ENCODE results near the gene IQCM.

Gene IQCM

GRCh38 chr4:149728444-149728843, 87.2 kb downstream of the IQCM start:
- no peak overlapping the region for H3K4me3 ChIP-seq (replicated peaks; ENCODE audit: insufficient read depth, low read length)
- H3K27ac ChIP-seq (replicated peaks) = no peak overlapping the region
- TF ChIP-seq GABPA (IDR thresholded peaks at IDR 0.05; ENCODE audit: low read depth) (no peak), POLR2AphosphoS5 (IDR thresholded peaks at IDR 0.05; ENCODE audit: low read depth) (no peak), SPI1 (IDR thresholded peaks at IDR 0.05; ENCODE audit: borderline replicate concordance, low read depth) (no peak)
- TF ChIP-seq, protein P1, sequence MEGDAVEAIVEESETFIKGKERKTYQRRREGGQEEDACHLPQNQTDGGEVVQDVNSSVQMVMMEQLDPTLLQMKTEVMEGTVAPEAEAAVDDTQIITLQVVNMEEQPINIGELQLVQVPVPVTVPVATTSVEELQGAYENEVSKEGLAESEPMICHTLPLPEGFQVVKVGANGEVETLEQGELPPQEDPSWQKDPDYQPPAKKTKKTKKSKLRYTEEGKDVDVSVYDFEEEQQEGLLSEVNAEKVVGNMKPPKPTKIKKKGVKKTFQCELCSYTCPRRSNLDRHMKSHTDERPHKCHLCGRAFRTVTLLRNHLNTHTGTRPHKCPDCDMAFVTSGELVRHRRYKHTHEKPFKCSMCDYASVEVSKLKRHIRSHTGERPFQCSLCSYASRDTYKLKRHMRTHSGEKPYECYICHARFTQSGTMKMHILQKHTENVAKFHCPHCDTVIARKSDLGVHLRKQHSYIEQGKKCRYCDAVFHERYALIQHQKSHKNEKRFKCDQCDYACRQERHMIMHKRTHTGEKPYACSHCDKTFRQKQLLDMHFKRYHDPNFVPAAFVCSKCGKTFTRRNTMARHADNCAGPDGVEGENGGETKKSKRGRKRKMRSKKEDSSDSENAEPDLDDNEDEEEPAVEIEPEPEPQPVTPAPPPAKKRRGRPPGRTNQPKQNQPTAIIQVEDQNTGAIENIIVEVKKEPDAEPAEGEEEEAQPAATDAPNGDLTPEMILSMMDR (IDR thresholded peaks at IDR 0.05; ENCODE audit: insufficient read depth, low read length) = no peak
- TF ChIP-seq, protein P2, sequence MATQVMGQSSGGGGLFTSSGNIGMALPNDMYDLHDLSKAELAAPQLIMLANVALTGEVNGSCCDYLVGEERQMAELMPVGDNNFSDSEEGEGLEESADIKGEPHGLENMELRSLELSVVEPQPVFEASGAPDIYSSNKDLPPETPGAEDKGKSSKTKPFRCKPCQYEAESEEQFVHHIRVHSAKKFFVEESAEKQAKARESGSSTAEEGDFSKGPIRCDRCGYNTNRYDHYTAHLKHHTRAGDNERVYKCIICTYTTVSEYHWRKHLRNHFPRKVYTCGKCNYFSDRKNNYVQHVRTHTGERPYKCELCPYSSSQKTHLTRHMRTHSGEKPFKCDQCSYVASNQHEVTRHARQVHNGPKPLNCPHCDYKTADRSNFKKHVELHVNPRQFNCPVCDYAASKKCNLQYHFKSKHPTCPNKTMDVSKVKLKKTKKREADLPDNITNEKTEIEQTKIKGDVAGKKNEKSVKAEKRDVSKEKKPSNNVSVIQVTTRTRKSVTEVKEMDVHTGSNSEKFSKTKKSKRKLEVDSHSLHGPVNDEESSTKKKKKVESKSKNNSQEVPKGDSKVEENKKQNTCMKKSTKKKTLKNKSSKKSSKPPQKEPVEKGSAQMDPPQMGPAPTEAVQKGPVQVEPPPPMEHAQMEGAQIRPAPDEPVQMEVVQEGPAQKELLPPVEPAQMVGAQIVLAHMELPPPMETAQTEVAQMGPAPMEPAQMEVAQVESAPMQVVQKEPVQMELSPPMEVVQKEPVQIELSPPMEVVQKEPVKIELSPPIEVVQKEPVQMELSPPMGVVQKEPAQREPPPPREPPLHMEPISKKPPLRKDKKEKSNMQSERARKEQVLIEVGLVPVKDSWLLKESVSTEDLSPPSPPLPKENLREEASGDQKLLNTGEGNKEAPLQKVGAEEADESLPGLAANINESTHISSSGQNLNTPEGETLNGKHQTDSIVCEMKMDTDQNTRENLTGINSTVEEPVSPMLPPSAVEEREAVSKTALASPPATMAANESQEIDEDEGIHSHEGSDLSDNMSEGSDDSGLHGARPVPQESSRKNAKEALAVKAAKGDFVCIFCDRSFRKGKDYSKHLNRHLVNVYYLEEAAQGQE (IDR thresholded peaks at IDR 0.05; ENCODE audit: insufficient replicate concordance, low read depth) = no peak
- no peaks in the 10 kb centered on the region for H3K27me3 ChIP-seq (ENCODE audit: insufficient read depth, poor library complexity, severe bottlenecking)
- no peak for DNase-seq (ENCODE audit: low read depth in 1 of 2, low spot score in 1 of 2)

DNA sequence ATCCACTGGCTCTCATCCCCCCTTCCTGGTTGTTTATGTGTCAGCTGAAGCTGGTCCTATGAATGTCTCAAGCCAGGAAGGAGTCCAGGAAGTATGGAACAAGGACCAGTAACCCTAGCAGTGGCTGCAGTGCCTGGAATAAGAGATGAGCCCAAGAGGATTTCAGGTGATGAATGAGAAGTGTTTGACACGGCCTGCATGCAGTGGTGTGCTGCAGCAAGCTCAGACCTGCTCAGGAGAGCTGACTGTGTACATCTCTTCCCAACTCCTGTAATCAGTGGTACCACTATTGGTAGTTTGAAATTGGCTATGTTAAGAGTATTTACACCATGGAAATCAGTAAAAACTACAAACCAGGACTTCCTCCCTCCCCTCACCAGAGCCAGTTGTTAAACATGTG, 88.0 kb downstream of the IQCM start:
- no peak overlapping the region for H3K27ac ChIP-seq (replicated peaks)
- no peak for DNase-seq (ENCODE audit: low read depth in 1 of 2, low spot score in 1 of 2)
- H3K27me3 ChIP-seq (ENCODE audit: insufficient read depth, poor library complexity, severe bottlenecking) = no peaks in the 10 kb centered on the region
- TF ChIP-seq GABPA (IDR thresholded peaks at IDR 0.05; ENCODE audit: low read depth) = no peak
- TF ChIP-seq, protein P1 (IDR thresholded peaks at IDR 0.05; ENCODE audit: insufficient read depth, low read length) = no peak
- TF ChIP-seq SPI1 (IDR thresholded peaks at IDR 0.05; ENCODE audit: borderline replicate concordance, low read depth) = no peak
- TF ChIP-seq, protein P2 (IDR thresholded peaks at IDR 0.05; ENCODE audit: insufficient replicate concordance, low read depth) = no peak
- no peak for TF ChIP-seq POLR2AphosphoS5 (IDR thresholded peaks at IDR 0.05; ENCODE audit: low read depth)
- H3K4me3 ChIP-seq (replicated peaks; ENCODE audit: insufficient read depth, low read length) = no peak overlapping the region

DNA sequence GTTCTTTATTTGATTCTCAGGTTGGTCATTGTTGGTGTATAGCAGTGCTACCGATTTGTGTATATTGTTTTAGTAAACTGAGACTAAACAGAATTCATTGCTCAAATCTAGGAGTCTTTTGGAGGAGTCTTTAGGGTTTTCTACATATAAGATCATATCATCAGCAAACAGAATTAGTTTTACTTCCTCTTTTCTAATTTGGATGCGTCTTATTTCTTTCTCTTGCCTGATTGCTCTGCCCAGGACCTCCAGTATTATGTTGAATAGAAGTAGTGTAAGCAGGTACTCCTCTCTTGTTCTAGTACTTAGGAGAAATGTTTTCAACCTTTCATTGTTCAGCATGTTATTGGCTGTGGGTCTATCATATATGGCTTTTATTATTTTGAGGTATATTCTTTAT, 92.6 kb downstream of the IQCM start:
- TF ChIP-seq GABPA (IDR thresholded peaks at IDR 0.05; ENCODE audit: low read depth) = no peak
- TF ChIP-seq, protein P2 (IDR thresholded peaks at IDR 0.05; ENCODE audit: insufficient replicate concordance, low read depth) = no peak
- no peak for TF ChIP-seq POLR2AphosphoS5 (IDR thresholded peaks at IDR 0.05; ENCODE audit: low read depth)
- TF ChIP-seq, protein P1 (IDR thresholded peaks at IDR 0.05; ENCODE audit: insufficient read depth, low read length) = no peak
- no peak for TF ChIP-seq SPI1 (IDR thresholded peaks at IDR 0.05; ENCODE audit: borderline replicate concordance, low read depth)
- Histone ChIP-seq H3K27me3 (ENCODE audit: insufficient read depth, poor library complexity, severe bottlenecking) (no peaks in the 10 kb centered on the region), H3K4me3 (replicated peaks; ENCODE audit: insufficient read depth, low read length) (no peak overlapping the region), H3K27ac (replicated peaks) (no peak overlapping the region)
- no peak for DNase-seq (ENCODE audit: low read depth in 1 of 2, low spot score in 1 of 2)

Data from HL-60 (cell line).